ENCODE data around the gene CKM.

The CKM gene

DNA sequence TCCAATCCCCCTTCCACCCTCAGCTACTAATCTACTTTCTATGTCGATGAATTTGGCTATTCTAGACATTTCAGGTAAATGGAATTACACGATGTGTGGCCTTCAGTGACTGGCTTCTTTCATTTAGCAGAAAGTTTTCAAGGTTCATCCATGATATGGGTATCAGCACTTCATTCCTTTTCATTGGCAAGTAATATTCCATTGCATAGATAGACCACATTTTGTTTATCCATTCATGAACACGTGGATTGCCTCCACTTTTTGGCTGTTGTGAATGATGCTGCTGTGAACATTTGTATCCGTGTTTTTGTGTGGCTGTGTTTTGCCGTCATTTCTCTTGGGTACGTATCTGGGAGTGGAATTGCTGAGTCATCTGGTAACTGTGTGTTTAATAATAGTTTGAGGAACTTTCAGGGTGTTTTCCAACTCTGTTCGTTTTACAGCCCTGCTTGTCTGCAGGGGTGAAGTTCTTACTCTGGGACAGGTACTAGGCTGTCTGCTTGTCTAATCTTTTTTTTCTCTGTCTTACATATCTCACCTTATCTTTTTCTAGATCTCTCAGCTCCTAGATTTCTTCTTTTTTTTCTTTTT, 39.1 kb downstream of the CKM start:
- H3K27ac ChIP-seq (replicated peaks): no peak overlapping the region
- H3K4me3 ChIP-seq (replicated peaks; ENCODE audit: insufficient read depth, low read length): no peak overlapping the region
- TF ChIP-seq GABPA (IDR thresholded peaks at IDR 0.05; ENCODE audit: low read depth) (no peak), SPI1 (IDR thresholded peaks at IDR 0.05; ENCODE audit: borderline replicate concordance, low read depth) (no peak), POLR2AphosphoS5 (IDR thresholded peaks at IDR 0.05; ENCODE audit: low read depth) (no peak)
- TF ChIP-seq, protein P1, sequence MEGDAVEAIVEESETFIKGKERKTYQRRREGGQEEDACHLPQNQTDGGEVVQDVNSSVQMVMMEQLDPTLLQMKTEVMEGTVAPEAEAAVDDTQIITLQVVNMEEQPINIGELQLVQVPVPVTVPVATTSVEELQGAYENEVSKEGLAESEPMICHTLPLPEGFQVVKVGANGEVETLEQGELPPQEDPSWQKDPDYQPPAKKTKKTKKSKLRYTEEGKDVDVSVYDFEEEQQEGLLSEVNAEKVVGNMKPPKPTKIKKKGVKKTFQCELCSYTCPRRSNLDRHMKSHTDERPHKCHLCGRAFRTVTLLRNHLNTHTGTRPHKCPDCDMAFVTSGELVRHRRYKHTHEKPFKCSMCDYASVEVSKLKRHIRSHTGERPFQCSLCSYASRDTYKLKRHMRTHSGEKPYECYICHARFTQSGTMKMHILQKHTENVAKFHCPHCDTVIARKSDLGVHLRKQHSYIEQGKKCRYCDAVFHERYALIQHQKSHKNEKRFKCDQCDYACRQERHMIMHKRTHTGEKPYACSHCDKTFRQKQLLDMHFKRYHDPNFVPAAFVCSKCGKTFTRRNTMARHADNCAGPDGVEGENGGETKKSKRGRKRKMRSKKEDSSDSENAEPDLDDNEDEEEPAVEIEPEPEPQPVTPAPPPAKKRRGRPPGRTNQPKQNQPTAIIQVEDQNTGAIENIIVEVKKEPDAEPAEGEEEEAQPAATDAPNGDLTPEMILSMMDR (IDR thresholded peaks at IDR 0.05; ENCODE audit: insufficient read depth, low read length): no peak
- TF ChIP-seq, protein P2, sequence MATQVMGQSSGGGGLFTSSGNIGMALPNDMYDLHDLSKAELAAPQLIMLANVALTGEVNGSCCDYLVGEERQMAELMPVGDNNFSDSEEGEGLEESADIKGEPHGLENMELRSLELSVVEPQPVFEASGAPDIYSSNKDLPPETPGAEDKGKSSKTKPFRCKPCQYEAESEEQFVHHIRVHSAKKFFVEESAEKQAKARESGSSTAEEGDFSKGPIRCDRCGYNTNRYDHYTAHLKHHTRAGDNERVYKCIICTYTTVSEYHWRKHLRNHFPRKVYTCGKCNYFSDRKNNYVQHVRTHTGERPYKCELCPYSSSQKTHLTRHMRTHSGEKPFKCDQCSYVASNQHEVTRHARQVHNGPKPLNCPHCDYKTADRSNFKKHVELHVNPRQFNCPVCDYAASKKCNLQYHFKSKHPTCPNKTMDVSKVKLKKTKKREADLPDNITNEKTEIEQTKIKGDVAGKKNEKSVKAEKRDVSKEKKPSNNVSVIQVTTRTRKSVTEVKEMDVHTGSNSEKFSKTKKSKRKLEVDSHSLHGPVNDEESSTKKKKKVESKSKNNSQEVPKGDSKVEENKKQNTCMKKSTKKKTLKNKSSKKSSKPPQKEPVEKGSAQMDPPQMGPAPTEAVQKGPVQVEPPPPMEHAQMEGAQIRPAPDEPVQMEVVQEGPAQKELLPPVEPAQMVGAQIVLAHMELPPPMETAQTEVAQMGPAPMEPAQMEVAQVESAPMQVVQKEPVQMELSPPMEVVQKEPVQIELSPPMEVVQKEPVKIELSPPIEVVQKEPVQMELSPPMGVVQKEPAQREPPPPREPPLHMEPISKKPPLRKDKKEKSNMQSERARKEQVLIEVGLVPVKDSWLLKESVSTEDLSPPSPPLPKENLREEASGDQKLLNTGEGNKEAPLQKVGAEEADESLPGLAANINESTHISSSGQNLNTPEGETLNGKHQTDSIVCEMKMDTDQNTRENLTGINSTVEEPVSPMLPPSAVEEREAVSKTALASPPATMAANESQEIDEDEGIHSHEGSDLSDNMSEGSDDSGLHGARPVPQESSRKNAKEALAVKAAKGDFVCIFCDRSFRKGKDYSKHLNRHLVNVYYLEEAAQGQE (IDR thresholded peaks at IDR 0.05; ENCODE audit: insufficient replicate concordance, low read depth): no peak
- no peaks in the 10 kb centered on the region for H3K27me3 ChIP-seq (ENCODE audit: insufficient read depth, poor library complexity, severe bottlenecking)
- DNase-seq (ENCODE audit: low read depth in 1 of 2, low spot score in 1 of 2): peak; percentile 5 to 32

DNA sequence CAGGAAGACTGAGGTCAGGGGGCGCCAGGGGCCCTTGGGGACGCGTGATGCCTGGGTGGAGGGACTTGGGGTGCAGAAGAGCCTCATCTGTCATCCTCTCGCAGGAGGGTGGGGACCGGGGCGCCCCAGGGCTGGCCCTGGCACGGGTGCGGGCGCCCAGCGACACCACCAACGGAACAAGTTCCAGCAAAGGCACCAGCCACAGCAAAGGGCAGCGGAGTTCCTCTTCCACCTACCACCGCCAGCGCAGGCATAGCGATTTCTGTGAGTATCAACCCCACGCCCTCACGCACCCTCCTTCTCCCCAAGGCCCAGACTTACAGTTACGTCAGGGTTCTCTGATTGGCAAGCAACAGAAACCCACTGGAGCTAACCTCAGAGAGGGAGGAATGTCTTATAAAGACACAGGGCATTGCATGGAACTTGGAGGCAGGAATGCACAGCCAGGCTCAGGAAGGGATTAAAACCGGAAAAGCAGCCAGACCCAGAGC, 42.2 kb downstream of the CKM start:
- peak overlapping the region; percentile 53 for H3K27ac ChIP-seq (replicated peaks)
- TF ChIP-seq POLR2AphosphoS5 (IDR thresholded peaks at IDR 0.05; ENCODE audit: low read depth) (0 out of 2 replicates have a peak, but pooled peaks have one; percentile 29), SPI1 (IDR thresholded peaks at IDR 0.05; ENCODE audit: borderline replicate concordance, low read depth) (peak; percentile 79; the same call in 1 of the 2 replicates)
- TF ChIP-seq, protein P2 (IDR thresholded peaks at IDR 0.05; ENCODE audit: insufficient replicate concordance, low read depth): no peak
- H3K27me3 ChIP-seq (ENCODE audit: insufficient read depth, poor library complexity, severe bottlenecking): no peaks in the 10 kb centered on the region
- DNase-seq (ENCODE audit: low read depth in 1 of 2, low spot score in 1 of 2): peak; percentile 55 to 87
- 0 out of 2 replicates have a peak overlapping the region, but pooled peaks have one; percentile 10 for H3K4me3 ChIP-seq (replicated peaks; ENCODE audit: insufficient read depth, low read length)

DNA sequence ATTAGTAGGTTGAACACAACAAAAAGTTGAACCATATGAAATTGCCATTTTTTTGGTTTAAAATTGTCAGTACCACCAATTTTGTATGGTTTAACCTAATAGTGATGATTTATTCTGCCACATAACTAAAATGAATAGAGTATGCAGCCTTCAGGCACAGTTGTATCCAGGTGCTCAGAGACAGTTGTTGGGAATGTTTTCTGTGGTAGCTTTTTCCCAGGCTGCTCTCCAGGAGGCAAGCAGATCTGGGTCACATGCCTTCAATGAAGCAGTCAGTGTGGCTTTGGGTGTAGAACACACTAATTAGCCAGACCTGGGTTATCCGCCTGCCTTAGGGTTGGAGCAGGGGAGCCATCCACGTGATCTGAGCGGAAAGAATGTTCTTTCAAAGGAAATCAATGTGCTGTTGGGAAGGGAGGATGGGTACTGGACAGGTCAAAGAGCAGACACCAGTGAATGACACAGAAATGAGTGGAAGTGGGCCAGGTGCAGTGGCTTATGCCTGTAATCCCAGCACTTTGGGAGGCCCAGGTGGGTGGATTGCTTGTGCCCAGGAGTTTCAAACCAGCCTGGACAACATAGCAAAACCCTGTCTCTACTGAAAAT, 43.0 kb downstream of the CKM start:
- TF ChIP-seq GABPA (IDR thresholded peaks at IDR 0.05; ENCODE audit: low read depth) (no peak), SPI1 (IDR thresholded peaks at IDR 0.05; ENCODE audit: borderline replicate concordance, low read depth) (no peak), POLR2AphosphoS5 (IDR thresholded peaks at IDR 0.05; ENCODE audit: low read depth) (no peak)
- TF ChIP-seq, protein P1 (IDR thresholded peaks at IDR 0.05; ENCODE audit: insufficient read depth, low read length): no peak
- TF ChIP-seq, protein P2 (IDR thresholded peaks at IDR 0.05; ENCODE audit: insufficient replicate concordance, low read depth): no peak
- no peak for DNase-seq (ENCODE audit: low read depth in 1 of 2, low spot score in 1 of 2)
- H3K4me3 ChIP-seq (replicated peaks; ENCODE audit: insufficient read depth, low read length): no peak overlapping the region

More for the DNA sequence above, 43.0 kb downstream of the CKM start:
- Histone ChIP-seq H3K27ac (replicated peaks) (no peak overlapping the region), H3K27me3 (ENCODE audit: insufficient read depth, poor library complexity, severe bottlenecking) (no peaks in the 10 kb centered on the region)
